HepG2 (cell line): ENCODE measurements around the gene CLEC20A. TPM values are rescaled to one million over a fixed set of nuclear protein-coding genes. Genes with fewer than 3 reads are reported as not detected.

ENCODE experiments used
- AHDC1 ChIP-seq: sonication (generic); formaldehyde crosslinking; IDR thresholded peaks from 2 replicates; pipeline ENCODE4 v1.5.1; 2020; ENCODE audit warnings: mild to moderate bottlenecking, missing genetic modification reagents, borderline replicate concordance
- ARHGAP35 ChIP-seq: sonication (generic); formaldehyde crosslinking; IDR thresholded peaks from 2 replicates; pipeline ENCODE4 v1.9.0; 2022; ENCODE audit warnings: mild to moderate bottlenecking, inconsistent platforms, moderate library complexity, missing genetic modification reagents, borderline replicate concordance
- ATF6 ChIP-seq: sonication (generic); formaldehyde crosslinking; conservative IDR thresholded peaks from 2 replicates; pipeline ENCODE4 v1.4.0; 2020; ENCODE audit warnings: missing genetic modification reagents
- BRCA1 ChIP-seq: sonication (generic); formaldehyde crosslinking; IDR thresholded peaks from 2 replicates; pipeline ENCODE4 v1.4.0; 2020; ENCODE audit warnings: missing genetic modification reagents
- EP300 ChIP-seq, 3 experiments: sonication (generic) in 1 of 3; formaldehyde crosslinking in 1 of 3; IDR thresholded peaks; 2 replicates each; pipeline versions ENCODE4 v1.5.1 to v1.6.1; 2011 to 2020; ENCODE audit warnings: low read depth in 2 of 3, low read length in 2 of 3, borderline replicate concordance in 1 of 3, improper control_type of control experiment in 1 of 3, mild to moderate bottlenecking in 1 of 3, missing genetic modification reagents in 1 of 3, moderate library complexity in 1 of 3
- ISX ChIP-seq: sonication (generic); formaldehyde crosslinking; conservative IDR thresholded peaks from 2 replicates; pipeline ENCODE4 v1.5.0; 2020; ENCODE audit warnings: missing genetic modification reagents
- JDP2 ChIP-seq: sonication (generic); formaldehyde crosslinking; IDR thresholded peaks from 2 replicates; pipeline ENCODE4 v1.8.1; 2022; ENCODE audit warnings: missing genetic modification reagents, borderline replicate concordance
- MAFF ChIP-seq: IDR thresholded peaks from 2 replicates; pipeline ENCODE4 v1.6.1; 2011; ENCODE audit warnings: low read depth, low read length, improper control_type of control experiment
- PRMT3 ChIP-seq: sonication (generic); formaldehyde crosslinking; IDR thresholded peaks from 2 replicates; pipeline ENCODE4 v1.8.1; 2022; ENCODE audit warnings: low read depth, mild to moderate bottlenecking, moderate library complexity, missing genetic modification reagents, borderline replicate concordance
- TEAD2 ChIP-seq: sonication (generic); formaldehyde crosslinking; IDR thresholded peaks from 2 replicates; pipeline ENCODE4 v1.9.0; 2021; ENCODE audit warnings: missing genetic modification reagents
- XRCC5 ChIP-seq: fragments of 200-400 bp; formaldehyde crosslinking; optimal IDR thresholded peaks from 2 replicates; pipeline ENCODE3; 2017; ENCODE audit warnings: mild to moderate bottlenecking, low read length
- YEATS4 ChIP-seq: sonication (generic); formaldehyde crosslinking; IDR thresholded peaks from 2 replicates; pipeline ENCODE4 v1.4.0; 2020; ENCODE audit warnings: missing genetic modification reagents, borderline replicate concordance
- ZC3H13 ChIP-seq: sonication (generic); formaldehyde crosslinking; IDR thresholded peaks from 2 replicates; pipeline ENCODE4 v1.8.1; 2023; ENCODE audit warnings: mild to moderate bottlenecking, missing genetic modification reagents, moderate library complexity
- ZNF101 ChIP-seq: sonication (generic); formaldehyde crosslinking; IDR thresholded peaks from 2 replicates; pipeline ENCODE4 v1.4.0; 2020; ENCODE audit warnings: mild to moderate bottlenecking, low read depth, missing genetic modification reagents, borderline replicate concordance
- ZNF224 ChIP-seq: sonication (generic); formaldehyde crosslinking; IDR thresholded peaks from 2 replicates; pipeline ENCODE4 v1.5.0; 2020; ENCODE audit warnings: mild to moderate bottlenecking, missing genetic modification reagents
- ZNF24 ChIP-seq: fragments of 450-650 bp; IDR thresholded peaks from 2 replicates; pipeline ENCODE4 v1.6.1; 2017; ENCODE audit warnings: antibody characterized with exemption, mild to moderate bottlenecking
- ZNF543 ChIP-seq: sonication (generic); formaldehyde crosslinking; IDR thresholded peaks from 2 replicates; pipeline ENCODE4 v1.4.0; 2020; ENCODE audit warnings: mild to moderate bottlenecking, missing genetic modification reagents
- ZNF567 ChIP-seq: sonication (generic); formaldehyde crosslinking; IDR thresholded peaks from 2 replicates; pipeline ENCODE4 v1.8.1; 2023; ENCODE audit warnings: mild to moderate bottlenecking, missing genetic modification reagents, borderline replicate concordance
- ZNF572 ChIP-seq: sonication (generic); formaldehyde crosslinking; IDR thresholded peaks from 2 replicates; pipeline ENCODE4 v1.5.1; 2020; ENCODE audit warnings: mild to moderate bottlenecking, missing genetic modification reagents
- ZNF580 ChIP-seq: IDR thresholded peaks from 2 replicates; pipeline ENCODE4 v1.6.1; 2016; ENCODE audit warnings: low read depth, borderline replicate concordance
- ZNF660 ChIP-seq: sonication (generic); formaldehyde crosslinking; IDR thresholded peaks from 2 replicates; pipeline ENCODE4 v1.5.1; 2020; ENCODE audit warnings: mild to moderate bottlenecking, low read depth, missing genetic modification reagents, borderline replicate concordance
- ZSCAN22 ChIP-seq: sonication (generic); formaldehyde crosslinking; IDR thresholded peaks from 2 replicates; pipeline ENCODE4 v1.4.0; 2020; ENCODE audit warnings: mild to moderate bottlenecking, missing genetic modification reagents
- polyA plus RNA-seq, 8 experiments: library from polyadenylated mRNA; depleted of rRNA in 3 of 8; stranded (reverse) in 7 of 8; unstranded in 1 of 8; fragments of >200 nt; fragmentation: Illumina TruSeq in 4 of 8; extraction: Trizol in 4 of 8; gene quantifications; 2 replicates each; pipeline versions ENCODE4 v1.2.1 to v1.2.3, GENCODE V29; 2011 to 2016; ENCODE audit warnings: low read depth in 4 of 8, missing spikeins in 1 of 8, mixed read lengths in 1 of 8; ENCODE audit not compliant: insufficient read depth in 1 of 8
- total RNA-seq, 5 experiments: library from RNA; depleted of rRNA; stranded (reverse); fragments of >200 nt; fragmentation: Illumina TruSeq; extraction: Trizol; gene quantifications; 2 replicates each; pipeline ENCODE4 v1.2.3, GENCODE V29; 2016; ENCODE audit warnings: low read depth in 1 of 5

Gene CLEC20A
- total and polyA plus RNA-seq, 2 of the 13 experiments (the other 11 are each of a cell fraction or from before 2014, with no cell fraction given) = not detected

DNA sequence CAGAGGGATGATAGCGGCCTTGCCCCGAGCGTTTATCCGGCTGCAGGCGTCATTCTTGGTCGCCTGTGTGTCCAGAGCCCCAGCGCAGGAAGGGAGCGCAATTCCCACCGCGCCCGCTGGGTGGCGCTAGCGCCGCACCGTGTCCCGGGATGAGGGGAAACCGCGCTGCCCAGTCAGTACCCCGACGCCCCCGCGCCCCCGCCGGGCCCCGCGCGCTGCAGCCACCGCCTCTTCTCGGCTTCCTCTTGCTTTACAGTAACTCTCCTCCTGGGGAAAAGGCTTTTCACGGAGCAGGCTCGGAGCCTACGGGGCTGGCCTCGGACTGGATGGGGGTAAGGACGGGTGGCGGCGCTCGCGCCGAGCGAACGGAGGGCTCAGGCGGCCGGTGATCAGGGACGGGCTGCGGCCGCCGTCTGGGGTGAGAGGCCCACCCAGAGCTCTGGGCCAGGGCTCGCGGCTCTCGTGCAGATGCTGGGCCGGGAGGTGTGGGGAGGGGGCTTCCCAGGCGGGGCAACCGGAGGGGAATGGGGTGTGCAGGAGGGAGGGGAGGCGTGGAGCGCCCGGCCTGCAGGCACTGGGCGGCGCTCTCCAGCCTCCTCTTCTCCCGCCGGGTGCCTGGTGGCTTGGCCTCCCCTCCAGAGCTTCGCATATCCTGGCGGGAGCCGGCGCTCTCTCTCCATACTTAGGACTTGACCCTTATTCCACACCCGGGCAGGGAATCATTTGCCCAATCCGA lies 46.0 kb upstream of the CLEC20A start (continued):
- no peak for TF ChIP-seq ZNF567 (CRISPR knock-in tag)
- no peak for TF ChIP-seq ARHGAP35
- TF ChIP-seq ZNF660 = no peak
- no peak for TF ChIP-seq ZNF24
- TF ChIP-seq ZNF572 (CRISPR knock-in tag) = no peak
- no peak for TF ChIP-seq ATF6 (CRISPR knock-in tag)
- TF ChIP-seq MAFF = no peak
- TF ChIP-seq XRCC5 = no peak
- TF ChIP-seq ZNF224 = no peak
- no peak for TF ChIP-seq YEATS4 (CRISPR knock-in tag)
- TF ChIP-seq AHDC1 (CRISPR knock-in tag) = no peak
- TF ChIP-seq ZNF580 (CRISPR knock-in tag) = no peak
- no peak for TF ChIP-seq ZSCAN22 (CRISPR knock-in tag)
- TF ChIP-seq PRMT3 (CRISPR knock-in tag) = no peak
- no peak for TF ChIP-seq ZNF543
- no peak for TF ChIP-seq ISX
- TF ChIP-seq ZNF101 (CRISPR knock-in tag) = no peak
- peak; percentile 2; the same call in 1 of the 2 replicates for TF ChIP-seq ZC3H13 (CRISPR knock-in tag)
- TF ChIP-seq JDP2 (CRISPR knock-in tag) = peak; percentile 75; the same call in 1 of the 2 replicates
- TF ChIP-seq TEAD2 (CRISPR knock-in tag) = no peak
- peak in 1 of 2 experiments; percentile 5; a peak in 1 of 4 replicates for TF ChIP-seq EP300 (IDR thresholded peaks at IDR 0.05; ENCODE audit: low read depth in 2 of 2, low read length in 2 of 2)
- TF ChIP-seq EP300 (CRISPR knock-in tag; IDR thresholded peaks at IDR 0.05; ENCODE audit: borderline replicate concordance) = no peak
- TF ChIP-seq BRCA1 = no peak
